GM12878 (cell line): ENCODE data around the gene VASP. TPM values are rescaled to one million over a fixed set of nuclear protein-coding genes. Genes with fewer than 3 reads are reported as not detected.

Source experiments
- BCL11A ChIP-seq: IDR thresholded peaks from 2 replicates; pipeline ENCODE4 v1.6.1; 2011; ENCODE audit warnings: low read depth, low read length
- BMI1 ChIP-seq: fragments of 450-650 bp; IDR thresholded peaks from 2 replicates; pipeline ENCODE4 v1.6.1; 2016; ENCODE audit warnings: mild to moderate bottlenecking, moderate library complexity, borderline replicate concordance
- CBX3 ChIP-seq: fragments of 200-600 bp; sonication (generic); IDR thresholded peaks from 2 replicates; pipeline ENCODE4 v1.6.1; 2016; ENCODE audit warnings: low read depth, borderline replicate concordance
- EGR1 ChIP-seq, 2 experiments: IDR thresholded peaks; 1 replicate in 1 of 2; 2 replicates in 1 of 2; pipeline ENCODE4 v1.6.1; 2011 to 2012; ENCODE audit warnings: low read depth in 2 of 2, low read length in 2 of 2, borderline replicate concordance in 1 of 2, mild to moderate bottlenecking in 1 of 2, moderate library complexity in 1 of 2
- ESRRA ChIP-seq: IDR thresholded peaks from 2 replicates; pipeline ENCODE4 v1.6.1; 2012; ENCODE audit warnings: mild to moderate bottlenecking, low read length, improper control_type of control experiment
- EZH2 ChIP-seq: IDR thresholded peaks from 2 replicates; pipeline ENCODE4 v1.6.1; 2012; ENCODE audit warnings: low read depth, mild to moderate bottlenecking, control low read depth, inconsistent platforms, low read length, borderline replicate concordance; ENCODE audit not compliant: control insufficient read depth
- FOXM1 ChIP-seq: IDR thresholded peaks from 2 replicates; pipeline ENCODE4 v1.6.1; 2012; ENCODE audit warnings: low read depth, mild to moderate bottlenecking, inconsistent platforms, low read length, moderate library complexity
- IRF3 ChIP-seq: fragments of 450-650 bp; IDR thresholded peaks from 2 replicates; pipeline ENCODE4 v1.6.1; 2014; ENCODE audit warnings: mild to moderate bottlenecking
- KDM1A ChIP-seq: fragments of 200-600 bp; sonication (generic); IDR thresholded peaks from 2 replicates; pipeline ENCODE4 v1.6.1; 2016; ENCODE audit warnings: borderline replicate concordance
- MEF2B ChIP-seq: fragments of 450-650 bp; IDR thresholded peaks from 2 replicates; pipeline ENCODE4 v1.6.1; 2018; ENCODE audit warnings: mild to moderate bottlenecking, moderate library complexity; ENCODE audit not compliant: partially characterized antibody, poor library complexity, severe bottlenecking
- MTA3 ChIP-seq: IDR thresholded peaks from 2 replicates; pipeline ENCODE4 v1.6.1; 2012; ENCODE audit warnings: low read length, inconsistent platforms, borderline replicate concordance
- MYB ChIP-seq: fragments of 150-350 bp; IDR thresholded peaks from 2 replicates; pipeline ENCODE4 v1.6.1; 2014; ENCODE audit warnings: mild to moderate bottlenecking, low read depth, low read length, borderline replicate concordance
- NFXL1 ChIP-seq: fragments of 450-650 bp; IDR thresholded peaks from 2 replicates; pipeline ENCODE4 v1.6.1; 2017; ENCODE audit warnings: antibody characterized with exemption, mild to moderate bottlenecking, borderline replicate concordance
- PML ChIP-seq: IDR thresholded peaks from 2 replicates; pipeline ENCODE4 v1.6.1; 2012; ENCODE audit warnings: low read length, inconsistent platforms
- POLR2A ChIP-seq: IDR thresholded peaks from 2 replicates; pipeline ENCODE4 v1.6.1; 2011; ENCODE audit warnings: low read depth, mild to moderate bottlenecking, low read length
- POLR2AphosphoS5 ChIP-seq: IDR thresholded peaks from 2 replicates; pipeline ENCODE4 v1.6.1; 2011; ENCODE audit warnings: mild to moderate bottlenecking, low read length, inconsistent platforms
- RAD21 ChIP-seq: IDR thresholded peaks from 2 replicates; pipeline ENCODE4 v1.6.1; 2011; ENCODE audit warnings: mild to moderate bottlenecking, low read depth, low read length, moderate library complexity; ENCODE audit not compliant: insufficient read depth
- RB1 ChIP-seq: fragments of 450-650 bp; formaldehyde crosslinking; IDR thresholded peaks from 2 replicates; pipeline ENCODE4 v1.6.1; 2017; ENCODE audit warnings: mild to moderate bottlenecking, borderline replicate concordance
- RBBP5 ChIP-seq: fragments of 200-600 bp; sonication (generic); conservative IDR thresholded peaks from 2 replicates; pipeline ENCODE4 v1.6.1; 2016
- SP1 ChIP-seq: IDR thresholded peaks from one replicate; pipeline ENCODE4 v1.6.1; 2011; ENCODE audit warnings: low read depth, low read length
- SREBF2 ChIP-seq: IDR thresholded peaks from 2 replicates; pipeline ENCODE4 v1.6.1; 2012; ENCODE audit warnings: mild to moderate bottlenecking, low read length
- STAT1 ChIP-seq: fragments of 450-650 bp; conservative IDR thresholded peaks from 2 replicates; pipeline ENCODE4 v1.6.1; 2014; ENCODE audit warnings: antibody characterized with exemption, mild to moderate bottlenecking
- USF1 ChIP-seq: IDR thresholded peaks from 2 replicates; pipeline ENCODE4 v1.6.1; 2011; ENCODE audit warnings: borderline replicate concordance, low read depth, mild to moderate bottlenecking, moderate library complexity, mixed read lengths, low read length; ENCODE audit not compliant: insufficient read depth; ENCODE audit errors: extremely low read length
- YBX1 ChIP-seq: fragments of 450-650 bp; IDR thresholded peaks from 2 replicates; pipeline ENCODE4 v1.6.1; 2016; ENCODE audit warnings: antibody characterized with exemption
- ZBED1 ChIP-seq: IDR thresholded peaks from 2 replicates; pipeline ENCODE4 v1.6.1; 2016; ENCODE audit warnings: borderline replicate concordance
- ZBTB4 ChIP-seq: fragments of 450-650 bp; formaldehyde crosslinking; IDR thresholded peaks from 2 replicates; pipeline ENCODE4 v1.4.0; 2022; ENCODE audit warnings: mild to moderate bottlenecking, moderate library complexity
- polyA plus RNA-seq, 11 experiments: library from polyadenylated mRNA; depleted of rRNA in 4 of 11; unstranded in 6 of 11; stranded (reverse) in 5 of 11; fragments of >200 nt; fragmentation: Nextera tagmentation in 4 of 11; fragmentation: Illumina TruSeq in 1 of 11; extraction: Ambion mirVana in 4 of 11; extraction: Trizol in 1 of 11; gene quantifications; 1 replicate in 1 of 11; 2 replicates in 10 of 11; pipeline versions ENCODE4 v1.2.1 to v1.2.3, GENCODE V29; 2011 to 2016; ENCODE audit warnings: inconsistent platforms in 2 of 11, missing spikeins in 2 of 11, low read depth in 1 of 11
- total RNA-seq, 4 experiments: library from RNA; depleted of rRNA in 3 of 4; stranded (reverse); fragments of >200 nt in 3 of 4; fragmentation: Illumina TruSeq in 1 of 4; extraction: Trizol in 1 of 4; gene quantifications; 2 replicates each; pipeline versions ENCODE4 v1.2.1 to v1.2.3, GENCODE V29; 2013 to 2021
- TF ChIP-seq, protein P1 (sequence below): IDR thresholded peaks from 2 replicates; pipeline ENCODE4 v1.6.1; 2012; ENCODE audit warnings: low read depth, low read length, improper control_type of control experiment

The VASP gene
- total and polyA plus RNA-seq, 10 of the 15 experiments (the other 5 are each of a cell fraction or from before 2014, with no cell fraction given) = 19.5 to 298 (median 84.8) TPM

GRCh38 chr19:45485305-45486077, 21.8 kb upstream of the VASP start (continued):
- TF ChIP-seq ZBTB4 = no peak
- TF ChIP-seq SP1 = peak; percentile 39
- TF ChIP-seq MTA3 = no peak
- TF ChIP-seq YBX1 = no peak
- no peak for TF ChIP-seq STAT1
- TF ChIP-seq, protein P1, sequence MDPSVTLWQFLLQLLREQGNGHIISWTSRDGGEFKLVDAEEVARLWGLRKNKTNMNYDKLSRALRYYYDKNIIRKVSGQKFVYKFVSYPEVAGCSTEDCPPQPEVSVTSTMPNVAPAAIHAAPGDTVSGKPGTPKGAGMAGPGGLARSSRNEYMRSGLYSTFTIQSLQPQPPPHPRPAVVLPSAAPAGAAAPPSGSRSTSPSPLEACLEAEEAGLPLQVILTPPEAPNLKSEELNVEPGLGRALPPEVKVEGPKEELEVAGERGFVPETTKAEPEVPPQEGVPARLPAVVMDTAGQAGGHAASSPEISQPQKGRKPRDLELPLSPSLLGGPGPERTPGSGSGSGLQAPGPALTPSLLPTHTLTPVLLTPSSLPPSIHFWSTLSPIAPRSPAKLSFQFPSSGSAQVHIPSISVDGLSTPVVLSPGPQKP = peak; percentile 91
- peak; percentile 60 for TF ChIP-seq RAD21
- no peak for TF ChIP-seq CBX3
- TF ChIP-seq BCL11A = no peak
- no peak for TF ChIP-seq FOXM1
- no peak for TF ChIP-seq KDM1A
- TF ChIP-seq EGR1 (IDR thresholded peaks at IDR 0.05; ENCODE audit: borderline replicate concordance in 1 of 2, low read depth in 2 of 2, low read length in 2 of 2) = no peak
- TF ChIP-seq USF1 = no peak
- TF ChIP-seq MYB = no peak
- no peak for TF ChIP-seq RBBP5
- no peak for TF ChIP-seq BMI1
- TF ChIP-seq IRF3 = no peak
- no peak for TF ChIP-seq ZBED1
- TF ChIP-seq POLR2A = no peak
- no peak for TF ChIP-seq ESRRA
- no peak for TF ChIP-seq SREBF2
- TF ChIP-seq POLR2AphosphoS5 = no peak
- peak; percentile 65 for TF ChIP-seq MEF2B
- 0 out of 2 replicates have a peak, but pooled peaks have one; percentile 17 for TF ChIP-seq RB1
- TF ChIP-seq PML = no peak
- no peak for TF ChIP-seq EZH2
- TF ChIP-seq NFXL1 = no peak
